ENCODE results near the gene DSTN. TPM values are rescaled to one million over a fixed set of nuclear protein-coding genes. Genes with fewer than 3 reads are reported as not detected.

Gene DSTN
- total RNA-seq, 1 donor from 2014 or later: 91.9 TPM

DNA sequence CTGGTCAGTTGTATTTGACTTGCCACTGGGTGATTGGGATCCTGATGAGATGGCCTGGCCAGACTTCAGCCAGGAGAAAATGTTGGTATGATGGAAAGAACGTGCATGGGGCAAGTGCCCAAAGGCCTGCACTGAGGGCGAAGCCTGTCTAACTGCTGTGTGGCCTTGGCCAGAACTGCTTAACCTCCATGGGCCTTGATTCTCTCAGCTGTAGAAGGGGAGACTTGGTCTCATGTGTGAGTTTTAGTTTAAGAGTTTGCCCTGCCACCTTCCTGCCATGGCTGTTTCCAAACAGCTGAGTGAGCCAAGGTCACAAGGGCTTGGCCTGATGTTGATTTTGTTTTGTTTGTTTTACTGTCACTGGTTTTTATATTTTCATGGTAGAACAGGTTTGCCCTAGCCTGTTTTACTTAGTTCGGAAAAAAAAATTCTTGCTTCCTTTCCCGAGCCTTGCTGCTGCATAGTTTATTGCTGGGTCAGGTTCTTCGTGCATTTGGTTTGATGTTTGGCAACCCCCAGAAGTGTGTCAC is 35.3 kb downstream of the DSTN start:
- TF ChIP-seq, protein P1, sequence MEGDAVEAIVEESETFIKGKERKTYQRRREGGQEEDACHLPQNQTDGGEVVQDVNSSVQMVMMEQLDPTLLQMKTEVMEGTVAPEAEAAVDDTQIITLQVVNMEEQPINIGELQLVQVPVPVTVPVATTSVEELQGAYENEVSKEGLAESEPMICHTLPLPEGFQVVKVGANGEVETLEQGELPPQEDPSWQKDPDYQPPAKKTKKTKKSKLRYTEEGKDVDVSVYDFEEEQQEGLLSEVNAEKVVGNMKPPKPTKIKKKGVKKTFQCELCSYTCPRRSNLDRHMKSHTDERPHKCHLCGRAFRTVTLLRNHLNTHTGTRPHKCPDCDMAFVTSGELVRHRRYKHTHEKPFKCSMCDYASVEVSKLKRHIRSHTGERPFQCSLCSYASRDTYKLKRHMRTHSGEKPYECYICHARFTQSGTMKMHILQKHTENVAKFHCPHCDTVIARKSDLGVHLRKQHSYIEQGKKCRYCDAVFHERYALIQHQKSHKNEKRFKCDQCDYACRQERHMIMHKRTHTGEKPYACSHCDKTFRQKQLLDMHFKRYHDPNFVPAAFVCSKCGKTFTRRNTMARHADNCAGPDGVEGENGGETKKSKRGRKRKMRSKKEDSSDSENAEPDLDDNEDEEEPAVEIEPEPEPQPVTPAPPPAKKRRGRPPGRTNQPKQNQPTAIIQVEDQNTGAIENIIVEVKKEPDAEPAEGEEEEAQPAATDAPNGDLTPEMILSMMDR (conservative IDR thresholded peaks at IDR 0.05): no peak
- Mint-ChIP-seq H3K27ac (ENCODE audit: unreplicated experiment) (no peak overlapping the region), H3K4me3 (no peak overlapping the region), H3K4me1 (peaks cover 28% of the 10 kb centered on the region), H3K27me3 (ENCODE audit: low read depth) (no peaks in the 10 kb centered on the region), H3K36me3 (ENCODE audit: low read depth) (peaks cover 2% of the 10 kb centered on the region), H3K9me3 (no peaks in the 10 kb centered on the region)
- no peak for DNase-seq (ENCODE audit: low read depth, low spot score)

DNA sequence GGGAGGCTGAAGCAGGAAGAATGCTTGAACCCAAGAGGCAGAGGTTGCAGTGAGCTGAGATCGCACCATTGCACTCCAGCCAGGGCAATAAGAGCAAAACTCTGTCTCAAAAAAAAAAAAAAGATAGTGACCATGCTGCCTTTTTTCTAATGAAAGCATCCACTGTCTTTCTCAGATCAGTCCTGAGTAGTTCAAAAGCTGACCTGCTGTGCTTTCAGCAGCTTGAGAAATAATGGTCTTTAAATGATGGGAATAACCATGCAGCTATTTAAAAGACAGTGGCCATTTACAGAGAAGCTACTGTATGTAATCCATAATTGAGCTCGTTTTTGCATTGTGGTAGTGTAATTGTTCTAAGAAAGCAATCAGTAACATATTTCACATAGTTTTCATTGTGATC is 36.1 kb downstream of the DSTN start:
- Mint-ChIP-seq H3K27me3 (ENCODE audit: low read depth) (no peaks in the 10 kb centered on the region), H3K27ac (ENCODE audit: unreplicated experiment) (no peak overlapping the region), H3K36me3 (ENCODE audit: low read depth) (no peaks in the 10 kb centered on the region), H3K4me1 (peaks cover 28% of the 10 kb centered on the region), H3K4me3 (peak overlapping the region; percentile 41), H3K9me3 (no peaks in the 10 kb centered on the region)
- no peak for DNase-seq (ENCODE audit: low read depth, low spot score)
- TF ChIP-seq, protein P1 (conservative IDR thresholded peaks at IDR 0.05): no peak

DNA sequence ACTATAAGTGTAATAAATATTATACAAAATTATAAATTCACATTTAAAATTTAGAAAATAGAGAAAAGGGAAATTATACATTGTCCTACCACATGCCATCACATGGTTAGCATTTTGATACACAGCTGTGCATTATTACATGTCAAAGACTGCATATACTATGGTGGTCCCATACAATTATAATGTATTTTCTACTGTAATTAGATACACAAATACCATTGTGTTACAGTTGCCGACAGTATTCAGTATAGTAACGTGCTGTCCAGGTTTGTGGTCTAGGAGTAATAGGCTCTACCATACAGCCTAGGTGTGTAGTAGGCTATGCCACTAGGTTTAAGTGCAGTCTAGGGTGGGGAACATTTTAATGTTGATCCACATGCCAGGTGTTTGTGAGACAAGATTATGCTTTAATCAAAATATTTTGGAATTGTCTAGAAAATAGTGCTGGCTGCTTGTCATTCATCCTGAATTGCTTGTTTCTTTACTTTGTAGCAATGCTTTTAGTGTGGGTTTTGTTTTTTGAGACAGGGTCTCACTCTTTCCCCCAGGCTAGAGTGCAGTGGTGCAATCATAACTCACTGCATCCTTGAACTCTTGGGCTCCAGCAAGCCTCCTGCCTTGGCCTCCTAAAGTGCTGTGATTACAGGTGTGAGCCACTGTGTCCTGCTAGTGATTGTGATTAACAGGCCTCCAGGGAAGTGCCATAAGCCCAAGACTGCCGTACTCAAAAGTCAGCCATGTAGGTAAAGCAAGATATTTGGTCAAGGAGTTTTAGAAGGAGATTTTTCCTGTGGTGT is 39.0 kb downstream of the DSTN start:
- no peaks in the 10 kb centered on the region for H3K36me3 Mint-ChIP-seq (ENCODE audit: low read depth)
- peaks cover 22% of the 10 kb centered on the region for H3K4me1 Mint-ChIP-seq
- H3K9me3 Mint-ChIP-seq: no peaks in the 10 kb centered on the region
- H3K4me3 Mint-ChIP-seq: no peak overlapping the region
- DNase-seq (ENCODE audit: low read depth, low spot score): no peak
- TF ChIP-seq, protein P1 (conservative IDR thresholded peaks at IDR 0.05): no peak
- no peak overlapping the region for H3K27ac Mint-ChIP-seq (ENCODE audit: unreplicated experiment)
- no peaks in the 10 kb centered on the region for H3K27me3 Mint-ChIP-seq (ENCODE audit: low read depth)

DNA sequence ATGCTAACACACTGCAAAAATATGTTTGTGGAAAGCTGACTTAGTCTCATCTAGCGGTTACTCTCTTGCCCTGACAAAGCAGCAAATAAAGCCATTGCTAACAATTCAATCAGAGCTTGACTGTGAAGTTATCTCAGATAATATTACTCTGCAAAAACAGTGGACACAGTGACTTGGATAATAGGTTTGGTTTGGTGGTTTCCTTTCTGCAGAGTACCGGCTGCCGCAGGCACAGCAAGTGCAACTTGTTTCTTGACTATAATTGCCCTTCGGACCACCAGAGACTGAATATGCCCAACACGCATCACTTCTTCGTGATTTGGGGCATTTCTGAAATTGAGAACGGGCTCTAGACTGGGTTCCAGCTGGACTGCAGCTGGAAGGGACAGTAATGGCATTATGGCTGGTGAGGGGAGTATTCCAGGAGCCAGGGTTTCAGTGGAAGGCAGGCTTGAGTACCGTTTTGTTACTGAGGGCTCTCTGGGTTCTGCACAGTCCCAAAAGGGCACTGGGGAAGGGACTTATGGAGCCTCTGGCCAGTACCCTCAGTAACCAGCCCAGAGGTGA is 40.0 kb downstream of the DSTN start:
- Mint-ChIP-seq H3K9me3 (no peaks in the 10 kb centered on the region), H3K27me3 (ENCODE audit: low read depth) (no peaks in the 10 kb centered on the region), H3K36me3 (ENCODE audit: low read depth) (no peaks in the 10 kb centered on the region), H3K4me3 (no peak overlapping the region), H3K27ac (ENCODE audit: unreplicated experiment) (no peak overlapping the region), H3K4me1 (peaks cover 17% of the 10 kb centered on the region)
- TF ChIP-seq, protein P1 (conservative IDR thresholded peaks at IDR 0.05): no peak
- no peak for DNase-seq (ENCODE audit: low read depth, low spot score)

DNA sequence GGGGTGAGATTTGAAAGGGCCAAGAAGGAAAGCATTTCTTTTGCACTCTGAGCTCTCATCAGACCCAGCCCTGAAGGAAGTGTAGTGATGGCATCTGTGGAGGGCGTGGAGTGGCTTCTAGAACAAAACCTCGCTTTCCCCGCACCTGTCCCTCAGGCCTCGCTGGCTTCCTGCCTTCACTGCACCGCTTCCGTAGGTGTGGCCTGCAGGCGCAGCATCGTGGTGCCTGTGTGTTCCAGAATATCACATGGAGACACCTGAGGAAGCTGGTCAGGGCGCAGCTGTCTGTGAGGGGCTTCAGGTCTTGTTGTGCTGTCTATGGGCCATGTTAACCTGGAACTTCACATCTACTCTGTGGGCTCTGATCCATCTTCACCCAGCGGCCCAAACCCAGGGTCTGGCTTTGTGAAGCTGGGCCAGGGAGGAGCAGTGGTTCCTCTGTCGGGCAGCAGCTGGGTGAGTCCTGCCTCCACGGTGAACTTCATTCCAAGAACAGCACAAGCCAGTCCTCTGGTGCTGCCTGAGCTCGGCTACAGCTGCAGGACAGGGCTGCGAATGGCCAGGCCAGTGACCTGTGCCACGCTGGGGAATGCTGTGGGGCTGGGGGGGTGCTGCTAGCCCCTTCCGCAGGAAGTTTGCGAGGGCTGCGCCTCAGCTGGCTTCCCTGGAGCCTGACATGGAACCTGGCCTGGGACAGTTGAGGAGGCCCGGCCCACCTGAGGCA is 40.9 kb downstream of the DSTN start:
- no peak for DNase-seq (ENCODE audit: low read depth, low spot score)
- Mint-ChIP-seq H3K36me3 (ENCODE audit: low read depth) (no peaks in the 10 kb centered on the region), H3K4me3 (no peak overlapping the region), H3K9me3 (no peaks in the 10 kb centered on the region), H3K27ac (ENCODE audit: unreplicated experiment) (no peak overlapping the region), H3K27me3 (ENCODE audit: low read depth) (no peaks in the 10 kb centered on the region), H3K4me1 (peaks cover 12% of the 10 kb centered on the region)
- TF ChIP-seq, protein P1 (conservative IDR thresholded peaks at IDR 0.05): no peak
